ENCODE results near the gene BCKDK. TPM values are rescaled to one million over a fixed set of nuclear protein-coding genes. Genes with fewer than 3 reads are reported as not detected.
A peak's percentile ranks its signal among the peaks of the same experiment; 100 is the strongest.

BCKDK gene
- total and polyA plus RNA-seq, 2 of the 13 experiments (the other 11 are each of a cell fraction or from before 2014, with no cell fraction given) = 24.9 to 42.6 TPM

DNA sequence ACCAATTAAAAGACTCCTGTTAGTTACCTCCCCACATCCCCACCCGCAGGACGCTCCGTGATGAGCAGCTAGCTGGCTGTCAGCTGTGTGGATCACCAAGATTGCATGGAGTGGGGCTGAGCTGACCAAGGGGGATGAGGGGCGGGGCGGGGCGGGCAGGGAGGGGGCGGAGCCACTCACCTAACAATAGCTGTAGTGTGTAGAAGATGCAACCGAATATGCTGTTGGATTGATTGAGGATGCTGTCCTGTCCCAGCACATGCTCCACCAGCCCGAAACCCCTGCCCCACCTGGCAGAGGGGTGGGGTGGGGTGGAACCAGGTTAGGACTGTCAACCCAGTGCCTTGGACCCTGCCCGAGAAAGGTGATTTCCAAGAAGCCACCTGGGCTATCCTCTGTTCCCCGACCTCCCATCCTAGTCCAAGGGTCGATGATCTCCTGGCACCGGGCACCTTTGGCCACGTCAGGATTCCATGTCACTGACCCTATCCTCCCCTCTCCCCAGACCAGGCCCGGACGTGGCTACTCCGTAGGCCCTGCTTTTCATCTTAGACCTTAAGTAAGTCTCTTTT, 15.0 kb upstream of the BCKDK start (continued):
- TF ChIP-seq HNRNPH1 (optimal IDR thresholded peaks at IDR 0.05; ENCODE audit: low read depth, low read length) (no peak), TOE1 (CRISPR knock-in tag; IDR thresholded peaks at IDR 0.05) (no peak), ZNF180 (CRISPR knock-in tag; IDR thresholded peaks at IDR 0.05; ENCODE audit: borderline replicate concordance, low read depth) (no peak), JUN (CRISPR knock-in tag; IDR thresholded peaks at IDR 0.05) (no peak), SMARCE1 (IDR thresholded peaks at IDR 0.05; ENCODE audit: borderline replicate concordance) (no peak), PRPF4 (IDR thresholded peaks at IDR 0.05; ENCODE audit: low read depth, low read length, poor library complexity, severe bottlenecking) (no peak), GABPB1 (CRISPR knock-in tag; IDR thresholded peaks at IDR 0.05) (0 out of 2 replicates have a peak, but pooled peaks have one; percentile 20), ZNF720 (CRISPR knock-in tag; IDR thresholded peaks at IDR 0.05) (no peak), NKX3-1 (CRISPR knock-in tag; IDR thresholded peaks at IDR 0.05) (no peak), ZMYM2 (CRISPR knock-in tag; IDR thresholded peaks at IDR 0.05) (no peak), ZNF225 (CRISPR knock-in tag; IDR thresholded peaks at IDR 0.05) (no peak), TRIM24 (CRISPR knock-in tag; IDR thresholded peaks at IDR 0.05) (no peak), NCOA5 (CRISPR knock-in tag; IDR thresholded peaks at IDR 0.05) (no peak), PAF1 (CRISPR knock-in tag; IDR thresholded peaks at IDR 0.05) (no peak), RBM39 (IDR thresholded peaks at IDR 0.05; ENCODE audit: low read depth, low read length, poor library complexity, severe bottlenecking) (no peak)
- TF ChIP-seq, protein P1, sequence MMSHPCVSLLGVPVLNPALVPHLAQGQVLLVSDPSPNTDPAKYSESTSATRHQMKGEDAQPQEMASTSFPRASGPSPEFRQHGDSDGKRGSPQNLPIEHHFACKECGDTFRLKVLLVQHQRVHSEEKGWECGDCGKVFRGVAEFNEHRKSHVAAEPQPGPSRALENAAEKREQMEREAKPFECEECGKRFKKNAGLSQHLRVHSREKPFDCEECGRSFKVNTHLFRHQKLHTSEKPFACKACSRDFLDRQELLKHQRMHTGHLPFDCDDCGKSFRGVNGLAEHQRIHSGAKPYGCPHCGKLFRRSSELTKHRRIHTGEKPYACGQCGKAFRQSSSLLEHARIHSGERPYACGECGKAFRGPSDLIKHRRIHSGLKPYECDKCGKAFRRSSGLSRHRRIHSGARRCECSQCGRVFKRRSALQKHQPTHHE (CRISPR knock-in tag; IDR thresholded peaks at IDR 0.05; ENCODE audit: borderline replicate concordance) = no peak
- TF ChIP-seq, protein P2, sequence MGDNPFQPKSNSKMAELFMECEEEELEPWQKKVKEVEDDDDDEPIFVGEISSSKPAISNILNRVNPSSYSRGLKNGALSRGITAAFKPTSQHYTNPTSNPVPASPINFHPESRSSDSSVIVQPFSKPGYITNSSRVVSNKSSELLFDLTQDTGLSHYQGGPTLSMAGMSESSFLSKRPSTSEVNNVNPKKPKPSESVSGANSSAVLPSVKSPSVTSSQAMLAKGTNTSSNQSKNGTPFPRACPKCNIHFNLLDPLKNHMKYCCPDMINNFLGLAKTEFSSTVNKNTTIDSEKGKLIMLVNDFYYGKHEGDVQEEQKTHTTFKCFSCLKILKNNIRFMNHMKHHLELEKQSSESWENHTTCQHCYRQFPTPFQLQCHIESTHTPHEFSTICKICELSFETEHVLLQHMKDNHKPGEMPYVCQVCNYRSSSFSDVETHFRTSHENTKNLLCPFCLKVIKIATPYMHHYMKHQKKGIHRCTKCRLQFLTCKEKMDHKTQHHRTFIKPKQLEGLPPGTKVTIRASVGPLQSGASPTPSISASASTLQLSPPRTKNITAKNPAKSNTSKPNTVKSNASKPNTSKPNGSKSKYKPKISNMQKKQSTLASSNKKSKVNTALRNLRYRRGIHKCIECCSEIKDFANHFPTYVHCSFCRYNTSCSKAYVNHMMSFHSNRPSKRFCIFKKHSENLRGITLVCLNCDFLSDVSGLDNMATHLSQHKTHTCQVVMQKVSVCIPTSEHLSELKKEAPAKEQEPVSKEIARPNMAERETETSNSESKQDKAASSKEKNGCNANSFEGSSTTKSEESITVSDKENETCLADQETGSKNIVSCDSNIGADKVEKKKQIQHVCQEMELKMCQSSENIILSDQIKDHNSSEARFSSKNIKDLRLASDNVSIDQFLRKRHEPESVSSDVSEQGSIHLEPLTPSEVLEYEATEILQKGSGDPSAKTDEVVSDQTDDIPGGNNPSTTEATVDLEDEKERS (CRISPR knock-in tag; IDR thresholded peaks at IDR 0.05) = no peak
- TF ChIP-seq, protein P3, sequence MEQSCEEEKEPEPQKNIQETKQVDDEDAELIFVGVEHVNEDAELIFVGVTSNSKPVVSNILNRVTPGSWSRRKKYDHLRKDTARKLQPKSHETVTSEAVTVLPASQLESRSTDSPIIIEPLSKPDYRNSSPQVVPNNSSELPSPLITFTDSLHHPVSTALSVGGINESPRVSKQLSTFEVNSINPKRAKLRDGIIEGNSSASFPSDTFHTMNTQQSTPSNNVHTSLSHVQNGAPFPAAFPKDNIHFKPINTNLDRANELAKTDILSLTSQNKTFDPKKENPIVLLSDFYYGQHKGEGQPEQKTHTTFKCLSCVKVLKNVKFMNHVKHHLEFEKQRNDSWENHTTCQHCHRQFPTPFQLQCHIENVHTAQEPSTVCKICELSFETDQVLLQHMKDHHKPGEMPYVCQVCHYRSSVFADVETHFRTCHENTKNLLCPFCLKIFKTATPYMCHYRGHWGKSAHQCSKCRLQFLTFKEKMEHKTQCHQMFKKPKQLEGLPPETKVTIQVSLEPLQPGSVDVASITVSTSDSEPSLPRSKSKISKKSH (CRISPR knock-in tag; IDR thresholded peaks at IDR 0.05; ENCODE audit: borderline replicate concordance) = no peak; the same call in 1 of the 2 replicates
